EH (cell line): ENCODE results near the gene NUDT3.
"Not testable (repeated sequence)": the region's sequence is repeated elsewhere in the genome, so short reads cannot be mapped to it uniquely, and the experiment has no call there.

Experiments used
- DNase-seq: peaks from one replicate; pipeline ENCODE4 v3.0.0-alpha.2; 2015; ENCODE audit warnings: low read depth

NUDT3 gene

DNA sequence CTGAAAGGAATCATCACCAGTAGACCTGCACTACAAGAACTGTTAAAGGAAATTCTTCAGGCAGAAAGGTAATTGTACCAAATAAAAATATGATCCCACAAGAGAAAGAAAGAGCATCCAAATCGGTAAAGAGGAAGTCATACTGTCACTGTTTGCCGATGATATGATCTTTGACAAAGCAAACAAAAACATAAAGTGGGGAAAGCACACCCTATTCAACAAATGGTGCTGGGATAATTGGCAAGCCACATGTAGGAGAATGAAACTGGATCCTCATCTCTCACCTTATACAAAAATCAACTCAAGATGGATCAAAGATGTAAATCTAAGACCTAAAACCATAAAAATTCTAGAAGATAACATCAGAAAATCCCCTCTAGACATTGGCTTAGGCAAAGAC, 140.1 kb downstream of the NUDT3 start:
- not testable (repeated sequence) for DNase-seq

DNA sequence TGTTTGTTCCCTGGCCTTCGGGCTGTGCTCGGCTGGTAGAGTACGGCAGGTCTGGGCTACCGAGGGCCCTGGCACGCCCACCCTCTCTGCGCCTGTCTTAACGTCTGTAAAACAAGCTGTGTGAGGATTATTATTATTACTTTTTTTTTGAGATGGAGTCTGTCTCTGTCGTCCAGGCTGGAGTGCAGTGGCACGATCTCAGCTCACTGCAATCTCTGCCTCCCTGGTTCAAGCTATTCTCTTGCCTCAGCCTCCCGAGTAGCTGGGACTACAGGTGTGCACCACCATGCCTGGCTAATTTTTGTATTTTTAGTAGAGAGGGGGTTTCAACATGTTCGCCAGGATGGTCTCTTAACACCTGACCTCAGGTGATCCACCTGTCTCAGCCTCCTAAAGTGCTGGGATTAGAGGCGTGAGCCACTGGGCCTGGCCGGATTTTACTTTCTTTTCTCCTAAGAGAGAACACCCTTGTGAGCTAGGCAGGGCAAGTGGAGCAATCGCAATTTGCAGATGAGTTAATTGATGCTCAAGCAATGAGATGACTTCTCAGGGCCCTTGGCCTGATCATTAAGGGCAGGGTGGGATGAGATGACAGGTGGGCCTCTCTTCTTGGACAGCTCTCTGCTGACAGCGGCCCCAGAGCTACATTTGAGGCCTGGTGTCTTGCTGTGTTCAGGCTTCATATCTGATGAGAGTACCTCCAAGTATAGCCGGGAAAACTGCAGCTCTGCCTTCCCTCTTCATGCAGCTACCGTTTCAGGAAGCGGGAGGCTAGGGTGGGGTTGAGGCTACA, 142.8 kb downstream of the NUDT3 start:
- DNase-seq = no peak

DNA sequence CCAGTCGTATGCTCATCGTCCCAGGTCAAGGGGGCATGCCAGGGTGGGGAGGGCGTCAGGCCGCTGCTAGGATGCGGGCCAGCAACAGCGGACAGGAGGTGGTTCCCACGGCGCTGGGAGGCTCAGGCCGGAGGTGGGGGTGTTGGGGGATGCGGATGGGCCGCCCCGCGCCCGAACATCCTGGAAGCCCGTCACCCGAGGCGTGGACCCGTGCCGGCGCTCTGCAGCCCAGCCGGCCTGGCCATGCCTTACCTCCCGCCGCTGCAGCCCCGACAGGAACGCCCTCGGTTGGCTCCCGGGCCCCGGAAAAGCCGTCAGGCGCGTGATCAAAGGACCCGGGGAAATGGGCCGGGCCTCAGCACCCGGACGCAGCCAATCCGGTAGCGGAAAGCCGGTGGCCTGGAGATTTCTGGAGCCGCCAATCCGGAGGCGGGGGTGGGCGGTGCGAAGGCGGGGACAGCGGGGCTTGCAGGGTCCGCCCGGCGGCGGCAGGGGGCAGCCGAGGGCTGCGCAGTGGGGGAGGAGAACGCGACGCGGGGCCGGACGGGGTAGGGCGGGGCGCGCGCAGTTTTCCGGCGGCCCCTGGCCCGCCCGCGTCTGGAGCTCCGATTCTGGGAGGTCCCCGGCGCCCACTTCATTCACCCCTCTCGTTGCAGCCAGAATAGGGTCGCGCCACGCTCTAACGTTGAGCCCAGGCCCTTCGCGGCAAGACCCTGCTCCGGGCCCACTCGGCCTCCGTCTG, 143.6 kb downstream of the NUDT3 start, which contains the start of gene SMIM29:
Gene SMIM29 (minus strand): TSS at position 280 of the 742 bp plus-strand sequence. CDS start 1,215 bp downstream, outside the sequence.
- peak; percentile 95 for DNase-seq

DNA sequence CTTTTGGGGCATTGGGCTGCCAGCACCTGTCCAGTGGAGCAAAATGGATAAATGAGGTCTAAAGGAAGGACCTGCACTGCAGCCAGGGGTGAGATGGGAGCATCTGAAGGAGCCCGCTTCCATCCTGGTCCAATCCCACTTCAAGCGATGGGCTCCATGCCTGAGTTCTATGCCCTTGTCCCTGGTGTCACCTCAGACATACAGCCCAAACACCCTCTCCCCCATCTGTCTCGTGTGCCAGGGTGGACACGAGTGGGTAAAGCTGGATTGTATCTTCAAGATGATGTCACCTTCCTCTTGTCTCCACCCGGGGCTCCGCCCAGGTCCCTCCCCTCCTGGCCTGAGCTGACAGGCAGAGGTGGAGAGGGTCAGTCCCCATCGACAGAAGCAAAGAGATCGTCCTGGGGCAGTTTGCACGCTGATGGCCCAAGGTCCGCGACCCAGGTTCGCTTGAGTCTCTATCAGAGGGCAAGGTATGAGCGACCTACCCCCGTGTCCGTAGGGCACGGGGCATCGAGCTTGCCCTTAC, 144.2 kb downstream of the NUDT3 start:
- peak; percentile 59 for DNase-seq

DNA sequence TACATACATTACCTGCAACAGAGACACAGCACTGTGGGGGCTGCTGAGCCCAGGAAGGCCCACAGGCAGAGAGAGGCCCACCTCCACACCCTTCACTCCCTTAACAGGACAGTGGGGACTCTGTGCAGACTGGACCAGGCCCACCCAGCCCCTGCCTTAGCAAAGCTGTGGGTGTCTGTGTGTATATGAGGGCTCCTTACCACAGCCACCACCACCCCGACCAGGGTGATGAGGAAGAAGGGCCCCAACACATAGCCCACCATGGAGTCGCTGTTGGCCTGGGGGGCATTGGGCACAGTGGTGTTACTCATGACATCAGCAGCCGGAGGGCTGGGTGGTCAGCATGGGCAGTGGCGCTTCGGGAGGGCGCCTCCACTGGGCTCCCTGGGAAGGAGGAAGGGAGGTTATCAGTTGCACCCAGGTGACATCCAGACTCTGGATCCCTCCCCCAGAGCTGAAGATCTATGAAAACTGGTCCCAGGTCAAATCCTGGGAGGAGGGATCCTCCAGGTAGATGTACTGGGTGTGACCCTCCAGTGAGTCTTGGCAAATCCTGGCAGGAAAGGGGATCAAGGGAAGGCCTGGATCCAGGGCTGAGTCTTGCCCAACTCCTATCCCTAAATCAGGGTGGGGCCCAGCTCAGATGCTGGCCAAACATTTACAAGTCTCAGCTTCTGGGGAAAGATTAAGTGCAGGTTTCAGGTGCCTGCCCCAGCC, 144.8 kb downstream of the NUDT3 start:
- DNase-seq = no peak

DNA sequence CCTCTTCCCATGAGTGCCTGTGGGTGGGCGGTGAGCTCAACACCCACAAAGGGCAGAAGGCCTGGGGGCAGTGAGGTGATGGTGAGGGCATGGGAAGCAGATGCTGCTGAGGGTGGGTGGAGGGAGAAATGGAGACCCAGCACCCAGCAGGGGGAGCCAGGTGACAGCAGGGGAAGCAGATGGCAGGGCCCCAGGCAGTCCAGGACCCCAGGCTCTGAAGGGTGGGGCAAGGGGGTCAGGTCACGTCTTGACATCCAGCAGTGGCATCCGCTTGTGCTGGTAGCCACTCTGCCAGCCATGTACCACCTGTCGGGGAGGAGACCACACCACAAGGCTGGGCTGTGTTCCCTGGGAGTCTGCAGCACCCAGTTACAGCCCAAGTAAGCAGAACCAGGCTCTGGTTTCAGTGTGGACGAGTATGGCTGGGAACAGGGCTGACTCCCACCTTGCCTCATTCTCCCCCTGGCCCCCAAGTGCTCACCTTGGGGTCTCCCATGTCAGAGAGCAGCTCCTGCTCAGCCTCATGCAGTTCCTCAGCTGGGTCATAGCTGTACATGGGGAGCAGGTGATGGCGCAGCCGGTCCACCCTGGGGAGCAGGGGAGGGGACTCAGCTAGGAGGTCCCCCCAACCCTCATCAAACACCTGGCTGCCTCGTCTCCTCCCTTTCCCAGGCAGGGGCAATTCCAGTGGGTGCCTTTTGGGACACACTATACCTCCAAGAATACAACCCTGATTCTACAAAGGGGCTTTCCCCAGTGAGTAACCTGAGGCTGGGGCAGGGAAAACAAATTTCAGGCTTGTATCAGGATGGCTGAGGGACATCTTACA, 145.7 kb downstream of the NUDT3 start:
- DNase-seq = peak; percentile 47

DNA sequence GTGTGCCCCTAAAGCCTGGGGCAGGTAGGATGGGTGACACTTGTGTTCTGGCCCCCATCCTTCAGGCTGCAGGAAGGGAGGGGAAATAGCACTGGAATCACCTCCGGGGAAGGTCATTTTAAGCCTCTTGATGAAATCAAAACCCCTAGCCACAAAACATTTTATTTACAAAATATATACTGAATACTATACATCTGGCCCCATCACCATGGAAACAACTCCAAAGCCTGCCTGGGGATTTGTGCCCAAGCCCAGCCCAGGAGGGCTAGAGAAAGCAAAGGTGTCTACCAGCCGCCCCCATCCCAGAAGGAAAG, 146.3 kb downstream of the NUDT3 start:
- DNase-seq = no peak

DNA sequence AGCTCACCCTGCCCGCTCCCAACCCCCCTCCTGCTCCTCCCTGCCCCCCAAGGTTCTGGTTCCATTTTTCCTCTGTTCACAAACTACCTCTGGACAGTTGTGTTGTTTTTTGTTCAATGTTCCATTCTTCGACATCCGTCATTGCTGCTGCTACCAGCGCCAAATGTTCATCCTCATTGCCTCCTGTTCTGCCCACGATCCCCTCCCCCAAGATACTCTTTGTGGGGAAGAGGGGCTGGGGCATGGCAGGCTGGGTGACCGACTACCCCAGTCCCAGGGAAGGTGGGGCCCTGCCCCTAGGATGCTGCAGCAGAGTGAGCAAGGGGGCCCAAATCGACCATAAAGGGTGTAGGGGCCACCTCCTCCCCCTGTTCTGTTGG, 146.7 kb downstream of the NUDT3 start:
- DNase-seq = not testable (repeated sequence)

DNA sequence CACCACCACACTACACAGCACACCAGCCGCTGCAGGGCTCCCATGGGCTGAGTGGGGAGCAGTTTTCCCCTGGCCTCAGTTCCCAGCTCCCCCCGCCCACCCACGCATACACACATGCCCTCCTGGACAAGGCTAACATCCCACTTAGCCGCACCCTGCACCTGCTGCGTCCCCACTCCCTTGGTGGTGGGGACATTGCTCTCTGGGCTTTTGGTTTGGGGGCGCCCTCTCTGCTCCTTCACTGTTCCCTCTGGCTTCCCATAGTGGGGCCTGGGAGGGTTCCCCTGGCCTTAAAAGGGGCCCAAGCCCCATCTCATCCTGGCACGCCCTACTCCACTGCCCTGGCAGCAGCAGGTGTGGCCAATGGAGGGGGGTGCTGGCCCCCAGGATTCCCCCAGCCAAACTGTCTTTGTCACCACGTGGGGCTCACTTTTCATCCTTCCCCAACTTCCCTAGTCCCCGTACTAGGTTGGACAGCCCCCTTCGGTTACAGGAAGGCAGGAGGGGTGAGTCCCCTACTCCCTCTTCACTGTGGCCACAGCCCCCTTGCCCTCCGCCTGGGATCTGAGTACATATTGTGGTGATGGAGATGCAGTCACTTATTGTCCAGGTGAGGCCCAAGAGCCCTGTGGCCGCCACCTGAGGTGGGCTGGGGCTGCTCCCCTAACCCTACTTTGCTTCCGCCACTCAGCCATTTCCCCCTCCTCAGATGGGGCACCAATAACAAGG, 147.3 kb downstream of the NUDT3 start:
- not testable (repeated sequence) for DNase-seq

DNA sequence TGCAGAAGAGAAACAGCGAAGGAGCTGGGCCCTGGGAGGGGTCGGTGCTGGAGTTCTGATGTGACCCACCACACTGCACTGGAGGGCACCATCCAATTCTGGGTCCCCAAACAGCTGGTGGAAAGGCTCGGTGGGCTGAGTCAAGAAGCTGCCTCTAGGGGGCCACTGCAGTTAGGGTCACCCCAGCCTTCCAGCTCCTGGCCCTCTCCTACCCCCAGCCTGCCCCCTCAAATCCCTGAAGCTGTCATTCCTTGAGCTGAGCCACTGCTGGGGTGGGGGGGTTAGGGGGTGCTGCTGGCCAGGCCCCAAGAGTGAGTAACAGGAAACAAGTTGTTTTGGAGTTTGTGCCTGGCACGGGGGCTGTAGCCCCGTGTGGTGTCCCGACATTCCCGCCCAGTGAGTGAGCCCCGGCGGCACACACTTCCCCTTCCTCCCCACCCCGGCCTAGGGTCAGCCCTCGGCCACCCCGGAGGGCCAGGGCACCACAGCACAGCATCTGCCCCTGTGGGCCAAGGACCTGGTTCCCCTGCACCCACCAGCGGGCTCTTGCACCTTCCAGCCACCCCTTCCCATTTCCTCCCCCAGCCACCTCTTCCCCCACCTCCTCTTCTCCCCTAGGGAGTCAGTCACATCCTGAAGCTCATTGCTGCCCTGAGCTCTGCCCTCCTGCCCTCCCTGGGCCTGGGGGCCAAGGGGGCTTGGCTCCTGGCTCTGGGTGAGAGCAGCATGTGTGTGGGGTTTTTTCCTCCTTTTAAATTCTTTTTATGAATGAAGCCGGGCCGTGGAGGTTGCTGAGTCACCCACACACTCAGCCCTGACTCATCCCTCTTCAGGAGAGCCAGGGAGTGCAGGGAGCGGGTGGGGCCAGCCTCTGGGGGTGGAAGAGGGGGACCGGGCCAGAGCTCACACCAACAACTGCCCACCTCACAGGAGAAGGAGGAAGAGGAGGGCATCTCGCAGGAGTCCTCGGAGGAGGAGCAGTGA, 148.3 kb downstream of the NUDT3 start:
- peak; percentile 94 for DNase-seq

DNA sequence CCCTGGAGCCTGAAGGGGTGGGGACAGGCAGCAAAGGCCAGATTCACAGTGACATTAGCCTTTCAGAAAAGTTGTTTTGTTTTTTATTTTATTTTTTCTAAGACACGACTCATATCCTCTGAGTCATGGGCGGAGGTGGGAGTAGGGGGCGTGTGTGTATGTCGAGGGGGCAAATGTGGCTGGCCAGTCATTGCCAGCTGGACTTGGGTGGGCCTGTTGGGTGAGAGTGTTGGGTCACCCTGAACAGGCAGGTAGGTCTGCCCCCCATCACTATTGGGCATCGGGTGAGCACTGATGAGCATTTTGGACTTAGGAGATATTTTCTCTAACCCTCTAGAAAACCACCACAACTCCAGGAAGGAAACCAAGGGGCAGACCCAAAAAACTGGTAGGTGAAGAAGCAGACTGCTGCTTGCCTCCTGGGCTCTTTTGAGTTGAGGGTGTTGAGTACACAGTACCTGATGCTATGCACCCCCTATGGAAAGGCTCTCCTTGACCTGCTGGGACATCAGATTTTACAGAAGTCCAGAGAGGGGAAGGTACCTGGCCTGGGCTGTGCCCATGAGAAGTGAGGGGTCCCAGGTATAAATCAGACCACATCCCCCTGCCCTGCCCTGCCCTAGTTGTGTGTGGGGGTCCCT, 149.2 kb downstream of the NUDT3 start:
- DNase-seq = peak; percentile 61

DNA sequence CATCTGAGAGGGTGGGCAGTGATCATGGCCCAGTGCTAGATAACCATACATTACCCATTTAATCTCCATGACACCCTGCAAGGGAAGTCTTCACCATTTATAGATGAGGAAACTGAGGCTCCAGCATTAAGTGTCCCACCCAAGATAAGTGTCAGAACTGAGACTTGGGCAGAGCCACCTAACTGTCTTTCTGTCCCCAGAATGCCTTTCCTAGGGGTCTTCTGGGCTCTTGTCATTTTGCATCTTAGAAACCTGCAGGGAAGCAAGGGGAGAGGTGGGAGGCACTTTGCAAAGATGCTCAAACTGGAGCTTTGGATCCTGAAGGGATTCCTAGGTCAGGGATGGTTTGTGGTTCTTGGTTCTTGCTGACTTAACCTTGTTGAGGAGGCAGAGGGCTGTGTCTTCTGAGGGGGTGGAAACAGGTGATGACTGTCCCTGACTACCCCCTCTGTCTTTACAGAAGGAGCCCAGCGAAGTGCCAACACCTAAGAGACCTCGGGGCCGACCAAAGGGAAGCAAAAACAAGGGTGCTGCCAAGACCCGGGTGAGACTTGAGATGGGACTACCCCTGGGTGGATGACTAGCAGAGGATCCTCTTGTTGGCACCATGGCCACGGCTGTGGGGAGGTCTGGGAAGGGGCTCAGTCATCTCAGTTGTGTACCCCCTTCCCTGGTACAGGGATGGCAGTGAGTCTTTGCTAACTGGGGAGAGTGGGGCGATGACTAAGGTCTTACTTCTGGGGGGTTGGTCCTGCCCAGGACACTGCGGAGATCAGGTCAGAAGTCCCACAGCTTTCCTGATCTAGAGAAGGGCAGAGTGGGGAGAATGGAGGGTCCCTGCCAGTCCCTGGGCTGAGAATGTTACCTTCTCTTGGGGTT, 150.0 kb downstream of the NUDT3 start:
- DNase-seq = no peak

DNA sequence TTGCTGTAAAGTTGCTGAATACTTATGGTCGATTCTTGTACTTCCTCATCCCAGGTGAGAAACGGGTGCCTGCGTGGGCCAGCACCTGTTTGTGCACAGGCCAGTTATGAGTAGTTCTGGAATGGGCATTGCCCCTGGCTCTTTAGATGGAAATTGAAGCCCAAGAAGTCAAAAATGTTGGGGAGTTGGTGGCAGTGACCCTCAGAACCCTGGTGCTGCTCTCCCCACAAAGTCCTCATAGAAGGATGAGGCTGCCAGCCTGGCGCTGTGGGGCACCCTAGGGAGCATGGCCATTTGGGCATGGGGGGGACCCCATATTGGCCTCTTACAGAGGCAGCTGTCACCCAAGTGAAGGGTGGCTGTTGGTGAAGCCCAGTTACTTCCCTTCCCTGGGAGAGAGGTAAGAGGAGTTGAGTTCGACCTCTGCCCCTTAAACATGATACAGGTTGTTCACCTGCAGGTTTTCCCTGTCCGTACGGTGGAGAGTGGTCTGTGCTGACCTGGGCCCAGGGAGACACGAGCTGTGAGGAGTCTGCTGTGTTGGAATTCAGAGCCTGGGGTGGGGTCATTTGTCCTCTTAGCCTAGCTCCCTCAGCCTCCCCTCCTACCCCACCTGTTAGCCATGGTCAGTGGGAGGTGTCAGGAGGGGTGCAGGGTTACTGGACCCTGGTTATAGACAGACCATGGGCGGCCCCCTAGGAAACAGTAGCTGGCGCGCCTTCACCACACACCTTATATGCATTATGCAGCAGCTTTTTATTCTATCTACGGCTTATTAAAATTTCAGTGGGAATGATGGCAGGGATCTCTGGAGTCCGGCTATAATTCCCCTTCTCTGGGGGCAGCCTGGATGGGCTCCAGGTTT, 150.9 kb downstream of the NUDT3 start:
- no peak for DNase-seq

DNA sequence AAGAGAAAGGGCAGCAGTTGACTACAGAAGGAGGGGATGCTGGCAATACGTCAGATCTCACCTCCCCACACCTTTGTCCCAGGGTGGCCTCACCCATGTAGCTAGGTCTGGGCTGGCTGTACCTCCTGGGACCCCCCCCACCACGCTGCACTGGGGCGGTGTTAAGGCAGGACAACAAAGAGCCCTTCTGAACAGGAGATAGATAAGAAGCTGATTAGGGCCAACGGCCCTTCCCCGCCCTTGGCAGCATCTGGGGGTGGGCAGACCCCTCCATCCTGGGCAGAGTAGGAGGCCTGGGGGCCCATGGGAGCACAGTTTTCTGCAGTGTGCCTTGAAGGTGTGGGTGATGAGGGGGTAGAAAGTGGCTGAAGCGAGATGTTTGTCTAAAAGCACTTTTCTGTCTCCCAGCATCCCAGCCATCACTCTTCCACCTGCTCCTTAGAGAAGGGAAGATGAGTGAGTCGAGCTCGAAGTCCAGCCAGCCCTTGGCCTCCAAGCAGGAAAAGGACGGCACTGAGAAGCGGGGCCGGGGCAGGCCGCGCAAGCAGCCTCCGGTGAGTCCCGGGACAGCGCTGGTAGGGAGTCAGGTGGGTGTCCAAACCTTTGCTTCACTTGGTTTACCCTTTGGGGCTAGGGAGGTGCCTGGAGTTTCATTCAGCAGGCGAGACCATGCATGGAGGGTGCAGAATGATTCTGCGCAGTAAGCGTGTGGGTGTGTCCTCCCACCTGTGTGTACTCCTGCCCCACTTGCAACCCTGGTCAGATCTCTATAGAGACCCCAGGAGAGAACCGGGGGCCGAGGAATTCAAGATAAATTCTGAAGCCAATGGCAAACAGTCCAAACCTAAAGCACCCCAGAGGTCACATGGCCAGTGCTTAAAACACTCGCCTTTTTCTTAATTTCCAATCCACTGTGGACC, 151.9 kb downstream of the NUDT3 start:
- no peak for DNase-seq

DNA sequence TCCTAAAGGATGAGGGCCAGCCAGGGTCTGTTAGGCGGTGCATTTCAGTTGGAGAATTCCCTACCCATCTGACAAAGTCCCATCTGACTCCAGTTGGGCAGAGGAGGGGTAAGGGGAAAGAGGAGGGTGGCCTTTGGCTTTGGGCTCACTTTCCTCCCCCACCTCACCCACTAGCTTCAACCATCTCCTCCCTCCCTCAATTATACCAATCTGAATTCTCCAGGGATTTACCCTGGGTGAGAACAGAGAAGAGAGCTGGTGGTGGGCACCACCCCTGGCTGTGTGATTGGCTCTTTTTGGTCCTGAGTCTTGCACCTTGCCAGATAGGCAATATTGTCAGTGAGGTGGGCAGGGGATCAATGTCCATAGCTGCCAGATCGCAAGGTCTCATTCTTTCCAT, 152.6 kb downstream of the NUDT3 start:
- DNase-seq = no peak

DNA sequence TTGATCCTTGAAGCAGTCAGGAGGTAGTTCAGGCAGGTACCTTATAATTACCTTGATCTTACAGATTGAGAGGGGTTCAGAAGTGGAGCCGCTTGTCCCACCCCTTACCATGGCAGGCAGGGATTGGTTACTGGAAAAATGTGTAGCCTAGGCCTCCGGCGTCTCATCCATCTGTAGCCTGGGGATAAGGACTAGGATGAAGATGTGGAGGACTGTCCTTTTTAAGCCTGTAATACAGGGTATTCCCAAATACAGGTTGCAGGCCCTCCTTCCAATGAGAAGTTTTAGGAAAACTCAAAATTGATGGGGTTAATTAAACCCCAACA, 153.0 kb downstream of the NUDT3 start:
- no peak for DNase-seq
